A204.1 (cell line): ENCODE results near the gene PLIN4.

Source experiments
- FAIRE-seq: peaks from 2 replicates; lab custom pipeline; 2012; peaks lifted over from hg19 to GRCh38; lab: Jason Lieb, UNC

The PLIN4 gene

DNA sequence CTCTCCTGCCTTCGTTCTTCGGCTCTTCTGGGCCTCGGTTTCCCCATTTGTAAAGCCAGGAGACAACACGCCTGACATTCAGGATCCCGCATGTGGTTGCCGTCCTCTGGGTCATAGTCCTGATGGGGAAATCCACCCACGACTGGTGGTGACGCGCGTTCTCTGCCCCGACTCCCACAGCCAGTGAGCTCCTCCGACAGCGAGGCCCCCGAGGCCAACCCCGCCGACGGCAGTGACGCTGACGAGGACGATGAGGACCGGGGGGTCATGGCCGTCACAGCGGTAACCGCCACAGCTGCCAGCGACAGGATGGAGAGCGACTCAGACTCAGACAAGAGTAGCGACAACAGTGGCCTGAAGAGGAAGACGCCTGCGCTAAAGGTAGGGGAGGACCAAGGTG lies 29.8 kb downstream of the PLIN4 start:
- FAIRE-seq = no peak

DNA sequence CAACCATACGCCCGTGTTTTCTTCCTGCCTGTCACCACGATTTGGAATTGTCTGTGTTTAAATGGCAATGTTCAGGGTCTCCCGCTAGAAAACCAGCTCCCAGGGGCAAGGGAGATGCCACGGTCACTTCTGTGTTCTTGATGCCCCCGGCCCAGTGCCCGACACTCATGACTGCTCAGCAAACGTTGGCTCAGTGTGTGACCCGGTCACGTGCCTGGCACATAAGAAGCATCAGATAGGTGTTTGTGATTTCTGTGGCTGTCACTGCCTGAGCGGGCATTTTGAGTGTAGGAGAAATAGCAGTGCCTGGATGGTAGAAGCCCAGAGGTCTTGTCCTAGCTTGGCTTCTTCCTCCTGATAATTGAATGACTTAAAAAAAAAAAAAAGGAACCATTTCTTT lies 30.7 kb downstream of the PLIN4 start:
- FAIRE-seq = no peak

DNA sequence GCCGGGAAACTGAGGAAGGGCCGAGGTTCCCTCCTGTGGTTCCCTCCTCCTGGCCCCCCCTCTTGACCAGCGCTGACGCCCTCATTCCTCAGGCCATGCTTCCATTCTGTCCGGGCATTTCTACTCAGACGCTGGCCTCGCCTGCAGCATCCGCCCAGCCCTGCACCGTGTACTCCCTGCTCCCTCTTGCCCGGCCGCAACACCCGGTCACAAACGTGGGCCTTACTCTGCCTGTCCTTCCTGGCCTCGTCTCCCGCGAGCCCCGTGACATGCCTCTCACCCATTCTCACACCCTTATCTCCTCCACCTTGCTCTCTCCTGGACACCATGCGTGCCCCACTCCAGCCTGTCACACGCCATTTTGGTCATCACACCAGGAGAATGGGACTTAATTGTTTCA lies 34.9 kb downstream of the PLIN4 start:
- FAIRE-seq = no peak

DNA sequence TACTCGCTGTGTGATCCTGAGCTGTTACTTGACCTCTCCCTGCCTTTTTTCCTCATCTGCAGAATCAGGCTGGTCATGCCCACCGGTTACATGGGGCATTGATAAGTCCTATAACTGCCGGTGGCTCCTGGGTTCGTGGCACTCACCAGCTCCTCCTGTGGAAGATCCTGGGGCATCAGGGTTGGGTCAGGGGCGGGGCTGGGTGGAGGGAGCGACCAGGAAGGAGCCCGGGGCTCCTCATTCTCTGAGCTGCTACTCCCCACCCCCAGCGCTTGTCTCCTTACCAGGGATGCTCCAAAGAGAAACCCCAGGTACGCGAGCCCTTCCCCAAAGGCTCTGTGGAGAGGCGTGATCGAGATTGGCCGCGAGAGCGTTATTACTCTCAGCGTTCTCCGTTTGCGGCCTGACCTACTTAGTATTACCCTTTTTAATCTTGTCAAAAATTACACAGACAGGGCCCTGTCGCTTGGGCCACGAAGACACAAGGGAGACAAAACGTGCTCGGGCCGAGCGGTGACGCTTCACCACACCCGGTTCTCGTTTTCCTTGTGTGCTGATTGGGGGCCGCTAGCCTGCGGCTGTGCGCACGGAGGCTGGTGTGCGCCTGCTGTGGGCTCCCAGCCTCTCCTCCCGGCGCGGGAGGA lies 35.4 kb downstream of the PLIN4 start:
- FAIRE-seq = no peak

DNA sequence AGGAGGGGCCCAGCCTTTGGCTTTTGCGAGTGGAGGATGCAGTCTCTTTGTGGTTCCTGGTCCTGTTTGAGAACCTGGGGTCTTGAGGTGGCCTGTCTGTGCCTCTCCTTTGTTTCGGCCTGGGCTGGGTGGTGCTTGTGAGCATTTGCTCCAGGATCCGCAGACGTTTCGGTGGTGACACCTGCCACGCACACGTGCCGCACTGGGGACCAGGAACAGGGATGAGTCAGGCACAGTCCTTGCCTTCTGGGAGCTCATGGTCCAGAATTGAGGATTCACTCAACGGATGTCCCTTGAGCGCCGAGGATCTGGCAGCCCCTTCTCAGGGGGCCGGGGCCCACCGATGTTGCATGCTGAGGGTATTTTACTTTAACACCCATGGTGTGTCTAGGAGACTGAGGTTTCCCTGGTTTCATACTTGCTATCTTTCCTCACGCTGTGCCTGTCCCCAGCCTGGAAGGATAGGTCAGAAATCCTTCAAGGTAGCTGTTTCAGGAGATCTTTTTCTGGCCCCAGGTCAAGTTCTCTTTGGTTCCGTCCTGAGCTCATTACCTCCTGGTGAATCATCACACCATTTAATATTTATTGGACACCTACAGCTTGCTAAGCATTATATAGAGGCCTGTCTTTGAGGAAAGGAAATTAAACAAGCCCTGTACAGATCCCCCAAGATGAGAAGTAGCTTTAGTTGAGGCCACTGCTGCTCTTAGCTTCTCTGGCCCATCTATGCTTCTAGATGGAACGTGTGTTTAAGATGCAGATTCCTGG lies 41.1 kb downstream of the PLIN4 start:
- FAIRE-seq = no peak

DNA sequence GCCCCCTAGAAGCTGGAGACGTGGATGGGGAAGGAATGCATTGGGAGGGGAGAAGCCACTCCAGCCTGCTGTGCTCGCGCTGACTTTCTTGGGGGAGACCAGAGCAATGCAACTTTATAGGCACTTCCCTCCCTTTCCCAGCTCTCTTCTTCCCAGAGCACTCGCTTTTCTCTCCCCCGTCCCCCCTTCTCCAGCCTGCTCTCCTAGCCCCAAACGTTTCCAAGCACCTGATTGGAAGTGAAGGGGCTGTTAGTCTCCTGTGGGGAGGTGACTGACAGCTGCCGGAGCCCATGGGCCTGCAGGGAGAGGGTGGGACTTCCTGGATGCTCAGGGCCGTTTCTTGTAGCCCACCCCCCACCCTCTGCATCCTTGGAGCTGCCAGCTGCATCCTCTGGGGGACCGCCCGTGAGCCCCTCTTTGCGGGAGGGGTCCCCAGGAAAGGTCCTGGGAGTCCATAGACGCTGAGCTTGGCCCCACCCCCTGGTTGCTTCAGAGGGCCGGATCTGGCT lies 43.7 kb downstream of the PLIN4 start:
- peak; percentile 27 for FAIRE-seq

DNA sequence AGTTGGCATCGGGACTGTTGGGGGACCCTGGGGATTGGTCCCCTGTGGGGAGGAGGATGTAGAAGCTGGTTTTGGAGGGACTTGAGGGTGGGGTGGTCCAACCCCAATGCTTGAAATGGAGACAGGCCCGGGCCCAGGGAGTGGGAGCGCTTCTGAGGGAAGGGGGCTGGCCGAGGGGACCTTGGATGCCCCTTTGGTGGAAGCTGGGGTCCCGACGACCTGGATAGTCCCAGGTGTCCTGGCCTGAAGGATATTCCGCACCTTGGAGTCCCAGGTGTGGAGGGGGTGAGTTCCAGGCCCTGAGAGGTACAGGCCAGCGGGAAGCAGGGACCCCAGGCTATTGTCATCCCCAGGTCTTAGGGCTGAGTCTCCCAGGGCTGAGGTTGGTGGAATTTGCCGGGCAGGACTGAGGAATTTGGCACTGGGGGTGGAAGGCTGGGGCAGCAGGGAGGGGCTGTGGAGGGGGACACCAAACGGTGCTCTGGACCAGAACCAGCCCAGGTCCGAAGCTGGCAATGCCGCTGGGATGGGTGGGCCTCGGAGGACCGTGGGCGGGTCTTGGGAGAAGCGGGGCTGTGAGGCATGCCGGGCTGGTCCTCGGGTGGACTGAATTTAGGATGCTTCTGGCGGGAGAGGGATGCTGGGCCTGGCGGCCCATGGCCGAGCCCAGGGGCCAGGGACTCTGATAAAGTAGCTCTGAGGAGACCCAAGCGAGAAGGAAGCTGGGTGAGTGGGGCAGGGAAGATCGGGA lies 44.3 kb downstream of the PLIN4 start:
- FAIRE-seq = no peak

DNA sequence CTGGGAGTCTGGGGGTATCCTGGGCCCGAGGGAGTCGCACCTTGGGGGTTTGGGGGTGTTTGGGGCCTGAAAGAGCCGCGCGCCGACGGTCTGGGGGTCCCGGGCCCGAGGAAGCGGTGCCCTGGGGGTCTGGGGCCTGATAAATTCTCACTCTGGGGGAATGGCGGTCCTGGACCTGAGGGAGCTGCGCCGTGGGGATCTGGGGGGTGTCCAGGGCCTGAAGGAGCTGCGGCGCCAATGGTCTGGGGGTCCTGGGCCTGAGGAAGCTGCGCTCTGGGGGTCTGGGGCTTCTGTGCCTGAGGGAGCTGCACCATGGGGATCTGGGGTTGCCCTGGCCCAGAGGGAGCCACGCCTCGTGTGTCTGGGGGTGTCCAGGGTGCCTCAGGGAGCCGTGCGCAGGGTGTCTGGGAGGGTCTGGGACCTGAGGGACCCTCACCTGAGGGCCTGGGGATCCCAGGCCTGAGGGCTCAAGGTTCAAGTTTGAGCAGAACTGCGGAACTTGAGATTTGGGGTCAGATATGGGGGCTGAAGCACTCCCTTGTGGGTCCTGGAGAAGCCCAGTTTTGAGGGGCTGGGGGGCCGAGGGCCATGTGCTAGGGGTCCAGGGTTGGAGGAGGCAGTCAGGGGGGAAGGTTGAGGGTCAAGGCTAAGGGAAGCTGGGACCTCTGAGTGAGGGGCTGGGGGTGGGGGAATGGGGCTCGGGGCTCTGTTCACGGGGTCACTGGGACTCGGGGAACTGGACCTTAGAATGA lies 45.1 kb downstream of the PLIN4 start:
- FAIRE-seq = no peak

DNA sequence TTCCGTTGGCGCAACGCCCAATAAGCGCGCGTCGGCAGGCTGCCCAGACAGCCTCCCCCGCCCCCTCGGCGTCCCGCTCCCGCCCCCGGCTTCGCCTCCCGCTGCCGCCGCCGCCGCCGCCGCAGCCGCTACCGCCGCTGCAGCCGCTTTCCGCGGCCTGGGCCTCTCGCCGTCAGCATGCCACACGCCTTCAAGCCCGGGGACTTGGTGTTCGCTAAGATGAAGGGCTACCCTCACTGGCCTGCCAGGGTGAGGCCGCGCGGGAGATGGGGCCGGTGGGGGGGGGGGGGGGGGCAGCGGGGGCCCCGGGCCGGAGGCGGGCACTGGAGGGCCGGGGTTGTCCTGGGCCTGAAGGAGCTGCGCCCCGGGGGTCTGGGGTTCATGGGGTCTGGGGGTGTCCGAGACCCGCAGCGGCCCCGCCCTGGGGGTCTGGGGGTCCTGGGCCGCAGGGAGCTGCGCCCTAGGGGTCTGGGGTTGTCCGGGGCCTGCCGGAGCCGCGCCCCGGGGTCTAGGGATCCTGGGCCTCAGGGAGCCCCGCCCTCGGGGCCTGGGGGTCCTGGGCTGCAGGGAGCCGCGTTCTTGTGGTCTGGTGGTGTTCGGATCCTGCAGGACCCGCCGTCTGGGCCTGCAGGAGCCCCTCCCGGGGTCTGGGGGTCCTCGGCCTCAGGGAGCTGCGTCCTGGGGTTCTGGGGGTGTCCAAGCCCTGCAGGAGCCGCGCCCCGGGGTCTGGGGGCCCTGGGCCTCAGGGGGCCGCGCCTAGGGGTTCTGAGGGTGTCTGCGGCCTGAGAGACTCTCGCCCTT lies 45.9 kb downstream of the PLIN4 start, which contains the start of gene HDGFL2:
Gene HDGFL2, plus strand, starts transcription at position 124 of the 801 bp plus-strand sequence. Its CDS starts 54 bp downstream, at position 178.
- no peak for FAIRE-seq

DNA sequence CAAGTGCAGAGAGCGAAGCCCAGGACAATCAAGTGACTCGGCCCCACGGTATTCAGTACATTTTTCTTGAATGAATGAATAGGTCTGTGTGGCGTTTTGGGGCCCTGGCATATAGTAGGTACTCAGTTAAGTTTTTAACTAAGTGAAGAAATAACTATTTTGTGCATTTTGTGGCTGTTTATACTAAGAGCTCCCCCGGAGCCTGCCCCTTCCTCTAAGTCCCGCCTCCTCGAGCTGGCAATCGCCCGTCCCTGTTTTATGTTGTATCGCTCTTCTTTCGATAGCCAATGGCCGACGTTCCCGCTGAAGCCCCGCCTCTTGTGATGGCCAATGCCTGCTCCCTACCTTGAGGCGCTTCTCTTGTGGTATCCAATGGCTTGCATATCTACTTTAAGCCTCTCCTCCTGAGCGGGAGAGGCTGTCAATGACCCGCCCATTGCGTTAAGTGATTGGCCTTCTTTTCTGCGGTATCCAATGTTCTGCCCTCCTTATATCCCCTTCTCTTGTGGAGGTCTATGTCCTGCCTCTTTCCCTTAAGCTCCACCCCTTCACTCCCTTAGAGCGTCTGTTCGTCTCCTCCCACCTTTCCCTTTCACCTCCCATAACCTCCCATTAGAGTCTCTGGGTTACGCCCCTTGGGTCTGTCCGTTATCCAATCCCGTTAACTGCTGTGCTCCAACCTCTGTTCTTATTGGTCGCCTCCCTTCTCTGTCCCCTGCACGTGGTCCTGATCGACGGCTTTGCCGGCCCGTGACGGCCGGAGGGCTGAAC lies 46.7 kb downstream of the PLIN4 start:
- FAIRE-seq = peak; percentile 100

DNA sequence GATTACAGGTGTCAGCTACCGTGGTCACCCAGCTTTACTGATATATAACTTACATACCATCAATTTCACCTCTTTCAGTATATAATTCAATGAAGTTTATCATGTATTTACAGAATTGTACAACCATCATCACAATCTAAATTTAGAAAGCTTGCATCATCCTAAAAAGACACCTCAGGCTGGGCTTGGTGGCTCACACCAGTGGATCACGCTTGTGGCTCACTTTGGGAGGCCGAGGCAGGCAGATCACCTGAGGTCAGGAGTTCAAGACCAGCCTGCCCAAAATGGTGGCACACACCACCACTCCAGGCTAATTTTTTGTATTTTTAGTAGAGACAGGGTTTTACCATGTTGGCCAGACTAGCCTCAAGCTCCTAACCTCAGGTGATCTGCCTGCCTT lies 50.5 kb downstream of the PLIN4 start:
- no peak for FAIRE-seq

DNA sequence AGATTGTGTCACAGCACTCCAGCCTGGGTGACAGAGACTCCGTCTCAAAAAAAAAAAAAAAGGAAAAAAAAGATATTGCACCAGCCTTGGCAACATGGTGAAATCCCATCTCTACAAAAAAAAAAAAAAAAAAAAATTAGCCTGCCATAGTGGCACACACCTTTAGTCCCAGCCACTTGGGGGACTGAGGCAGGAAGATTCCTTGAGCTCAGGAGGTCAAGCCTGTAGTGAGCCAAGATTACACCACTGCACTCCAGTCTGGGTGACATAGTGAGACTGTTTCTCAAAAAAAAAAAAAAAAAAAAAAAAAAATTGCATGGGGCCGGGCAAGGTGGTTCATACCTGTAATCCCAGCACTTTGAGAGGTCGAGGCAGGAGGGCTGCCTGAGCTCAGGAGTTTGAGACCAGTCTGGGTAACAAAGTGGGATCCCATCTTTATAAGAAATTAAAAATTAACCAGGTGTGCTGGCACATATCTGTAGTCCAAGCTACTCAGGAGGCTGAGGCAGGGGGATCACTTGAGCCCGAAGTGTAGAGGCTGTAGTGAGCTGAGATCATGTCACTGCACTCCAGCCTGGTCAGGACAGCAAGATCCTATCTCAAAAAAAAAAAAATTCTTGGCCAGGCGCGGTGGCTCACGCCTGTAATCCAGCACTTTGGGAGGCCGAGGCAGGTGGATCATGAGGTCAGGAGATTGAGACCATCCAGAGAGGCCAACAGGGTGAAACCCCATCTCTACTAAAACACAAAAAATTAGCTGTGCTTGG lies 53.3 kb downstream of the PLIN4 start:
- FAIRE-seq = no peak

DNA sequence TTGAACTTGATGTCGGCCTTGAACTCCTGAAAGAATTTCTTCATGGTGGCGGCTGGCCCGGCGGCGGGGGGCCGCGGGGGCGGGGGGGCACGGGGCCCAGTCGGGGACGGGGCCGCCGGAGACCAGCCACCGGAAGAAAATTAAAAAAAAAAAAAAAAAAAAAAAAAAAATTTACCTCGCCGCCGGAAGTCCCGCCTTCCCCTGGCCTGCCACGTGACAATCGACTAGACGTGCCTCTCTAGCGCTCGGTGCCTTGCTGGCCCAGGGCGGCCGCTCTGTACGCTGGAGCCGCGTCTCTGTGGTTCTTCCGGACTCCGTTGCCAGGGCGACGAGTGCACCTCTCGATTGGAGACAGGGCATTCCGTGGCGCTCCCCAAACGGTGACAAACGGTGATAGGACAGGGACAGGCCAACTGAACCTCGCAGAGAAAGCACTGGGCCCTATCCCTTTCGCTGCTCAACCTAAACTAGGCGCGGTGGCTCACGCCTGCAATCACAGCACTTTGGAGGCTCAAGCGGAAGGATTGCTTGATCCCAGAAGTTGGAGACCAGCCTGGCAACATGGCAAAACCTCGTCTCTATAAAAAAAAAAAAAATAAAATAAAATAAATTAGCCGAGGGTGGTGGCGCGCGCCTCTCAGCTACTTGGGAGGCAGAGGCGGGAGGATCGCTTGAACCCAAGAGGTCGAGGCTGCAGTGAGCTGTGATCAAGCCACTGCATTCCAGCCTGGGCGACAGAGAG lies 60.5 kb downstream of the PLIN4 start, which contains the start of gene UBXN6:
Gene UBXN6, minus strand, starts transcription at position 141 of the 742 bp plus-strand sequence. Its CDS starts 97 bp downstream, at position 44.
- peak; percentile 94 for FAIRE-seq

DNA sequence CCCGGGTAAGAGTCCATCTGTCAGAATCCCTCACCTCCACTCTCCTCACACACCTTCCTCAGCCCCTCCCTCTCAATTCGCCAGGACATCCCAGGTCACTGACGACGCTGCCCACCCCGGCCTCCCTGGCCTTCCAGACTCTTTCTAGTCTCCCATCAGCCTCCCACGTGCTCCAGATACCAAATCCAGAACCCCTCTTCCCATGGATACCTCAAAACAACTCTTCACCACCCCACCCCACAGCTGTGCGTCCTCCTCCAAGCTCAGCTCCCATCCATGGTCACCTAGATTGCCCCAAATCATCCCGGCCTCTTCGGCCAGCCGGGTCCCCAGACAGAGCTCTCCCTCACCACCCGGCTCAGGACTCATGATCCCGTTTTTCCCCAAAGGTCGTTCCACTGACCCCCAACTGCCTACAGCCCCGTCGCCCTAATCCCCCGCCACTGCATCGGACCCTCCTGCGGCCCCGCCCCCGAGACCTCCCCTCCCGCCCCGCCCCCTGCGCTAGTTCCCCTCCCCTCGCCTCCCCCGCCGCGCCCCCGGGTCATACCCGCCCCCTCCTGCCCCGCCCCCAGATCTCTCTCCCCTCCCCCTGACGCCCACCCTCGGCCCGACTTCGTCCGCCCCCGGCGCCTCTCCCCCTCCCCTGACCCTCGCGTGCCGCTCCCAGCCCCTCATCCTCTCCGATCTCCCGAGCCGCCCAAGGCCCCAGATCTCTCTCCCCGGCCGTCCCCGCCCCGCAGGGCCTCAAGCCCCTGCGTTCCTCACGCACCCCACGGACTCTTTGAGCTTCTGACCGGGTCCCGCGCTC lies 61.2 kb downstream of the PLIN4 start:
- FAIRE-seq = no peak

DNA sequence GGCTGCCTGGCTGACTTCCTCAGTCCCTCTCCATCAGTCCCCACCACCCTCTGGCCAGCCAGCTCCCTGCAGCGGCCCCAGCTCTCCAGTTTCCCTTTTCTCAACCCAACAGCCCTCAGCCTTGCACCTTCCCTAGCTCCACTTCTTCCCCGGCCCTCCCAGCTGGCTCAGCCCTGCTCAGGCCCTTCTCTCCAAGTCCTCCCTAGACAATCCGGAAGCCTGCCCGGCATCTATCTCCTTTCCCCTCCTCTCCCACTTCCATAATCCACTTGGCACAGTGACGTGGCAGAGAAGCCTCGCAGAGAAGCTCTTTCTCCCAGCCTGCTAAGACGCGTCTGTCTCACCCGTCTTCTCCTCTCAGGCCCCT lies 61.8 kb downstream of the PLIN4 start:
- FAIRE-seq = no peak

DNA sequence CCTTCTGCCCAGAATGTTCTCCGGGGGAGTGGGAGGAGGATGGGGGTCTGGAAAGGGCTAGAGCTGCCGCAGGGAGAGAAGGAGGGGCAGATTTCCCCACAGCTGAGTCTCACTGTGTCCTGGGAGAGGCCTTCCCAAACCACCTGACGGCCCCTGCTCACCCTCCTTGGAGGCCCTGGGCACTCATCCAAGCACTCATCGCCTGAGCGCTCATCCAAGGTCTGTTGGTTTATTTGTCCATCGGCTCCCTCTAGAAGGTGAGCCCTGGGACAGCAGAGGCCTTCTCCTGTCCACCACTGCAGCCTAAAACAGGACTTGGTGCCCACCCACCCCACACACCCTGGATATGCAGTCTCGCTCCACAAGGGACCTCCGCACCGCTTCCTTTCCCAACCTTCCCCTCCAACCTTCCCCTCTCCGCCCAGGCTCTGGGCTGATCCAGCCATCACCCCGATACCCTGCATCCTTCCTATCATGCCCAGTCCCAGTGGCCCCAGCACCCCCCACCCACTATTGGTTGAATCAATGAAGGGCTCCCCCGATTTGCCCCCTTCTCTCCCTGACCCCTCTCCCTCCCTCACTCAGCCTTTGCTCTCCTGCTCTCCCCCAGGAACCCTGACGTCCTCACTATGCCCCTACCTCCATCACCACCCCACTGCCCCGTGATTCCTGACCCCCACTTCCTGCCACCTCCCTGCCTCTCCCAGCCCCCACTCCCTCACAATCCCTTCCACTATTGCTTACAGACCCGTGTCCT lies 62.4 kb downstream of the PLIN4 start:
- FAIRE-seq = no peak
